GM23248 (cell line): ENCODE measurements around the gene ATL1.

Experiments used
- EZH2 ChIP-seq: fragments of 200-600 bp; sonication (generic); IDR thresholded peaks from 2 replicates; pipeline ENCODE4 v1.6.1; 2018; ENCODE audit warnings: antibody characterized with exemption, mild to moderate bottlenecking; ENCODE audit not compliant: insufficient read depth, poor library complexity, severe bottlenecking
- EZH2phosphoT487 ChIP-seq: fragments of 200-600 bp; sonication (generic); IDR thresholded peaks from 2 replicates; pipeline ENCODE4 v1.6.1; 2018; ENCODE audit warnings: antibody characterized with exemption, moderate library complexity, mild to moderate bottlenecking, low read depth; ENCODE audit not compliant: insufficient read depth

GRCh38 chr14:50559990-50560930, at the start of gene ATL1:
- TF ChIP-seq EZH2, result no peak
- no peak for TF ChIP-seq EZH2phosphoT487
